HG02884 (cell line): ENCODE measurements around the gene LYPD6.
"Not testable (repeated sequence)": the region's sequence is repeated elsewhere in the genome, so short reads cannot be mapped to it uniquely, and the experiment has no call there.

ENCODE experiments used
- ATAC-seq: cut with Tn5 transposase; IDR thresholded peaks from one replicate; pipeline ENCODE4 v1.9.1; 2021; ENCODE audit warnings: mild to moderate bottlenecking, moderate library complexity; ENCODE audit not compliant: unreplicated experiment

LYPD6 gene

GRCh38 chr2:149330127-149331022 lies at the start of gene LYPD6:
Gene LYPD6 (plus strand): TSS chr2:149330587. CDS start chr2:149437709, 107,122 bp downstream.
- ATAC-seq: peak; percentile 81

- ATAC-seq: no peak
Measured at GRCh38 chr2:149281441-149281840, 48.9 kb upstream of the LYPD6 start.

- ATAC-seq: no peak
Measured at GRCh38 chr2:149290662-149291061, 39.7 kb upstream of the LYPD6 start.

GRCh38 chr2:149291881-149292280 lies 38.5 kb upstream of the LYPD6 start:
- no peak for ATAC-seq

GRCh38 chr2:149296031-149296430 lies 34.4 kb upstream of the LYPD6 start:
- no peak for ATAC-seq

- ATAC-seq: no peak
Measured at GRCh38 chr2:149307014-149307413, 23.4 kb upstream of the LYPD6 start.

- ATAC-seq: no peak
Measured at GRCh38 chr2:149310349-149310748, 20.0 kb upstream of the LYPD6 start.

GRCh38 chr2:149312039-149312438 lies 18.3 kb upstream of the LYPD6 start:
- no peak for ATAC-seq

GRCh38 chr2:149313512-149313972 lies 16.8 kb upstream of the LYPD6 start:
- peak; percentile 98 for ATAC-seq

GRCh38 chr2:149314687-149315086 lies 15.7 kb upstream of the LYPD6 start:
- ATAC-seq: no peak

- no peak for ATAC-seq
Measured at GRCh38 chr2:149315461-149315860, 14.9 kb upstream of the LYPD6 start.

- not testable (repeated sequence) for ATAC-seq
Measured at GRCh38 chr2:149318566-149318965, 11.8 kb upstream of the LYPD6 start.

GRCh38 chr2:149320362-149320761 lies 10.0 kb upstream of the LYPD6 start:
- no peak for ATAC-seq

- ATAC-seq: no peak
Measured at GRCh38 chr2:149329068-149329467, 1.3 kb upstream of the LYPD6 start.

GRCh38 chr2:149329489-149330126 lies 779 bp upstream of the LYPD6 start:
- no peak for ATAC-seq

GRCh38 chr2:149331023-149331400 lies 625 bp downstream of the LYPD6 start:
- ATAC-seq: no peak

- no peak for ATAC-seq
Measured at GRCh38 chr2:149332364-149332763, 2.0 kb downstream of the LYPD6 start.

GRCh38 chr2:149333636-149334035 lies 3.2 kb downstream of the LYPD6 start:
- ATAC-seq: no peak

GRCh38 chr2:149334156-149334555 lies 3.8 kb downstream of the LYPD6 start:
- ATAC-seq: no peak

- no peak for ATAC-seq
Measured at GRCh38 chr2:149339324-149339723, 8.9 kb downstream of the LYPD6 start.

GRCh38 chr2:149342509-149342908 lies 12.1 kb downstream of the LYPD6 start:
- no peak for ATAC-seq

- ATAC-seq: no peak
Measured at GRCh38 chr2:149344105-149344504, 13.7 kb downstream of the LYPD6 start.
